Measurements from ENCODE around the gene CCDC188.

- TF ChIP-seq CTCF (IDR thresholded peaks at IDR 0.05), result no peak
- no peak for TF ChIP-seq EZH2 (IDR thresholded peaks at IDR 0.05; ENCODE audit: borderline replicate concordance, insufficient read depth, low read depth, low read length, poor library complexity, severe bottlenecking)
Observed at GRCh38 chr22:20183101-20183500, 32.2 kb upstream of the CCDC188 start.
